Epidermal melanocyte (primary cell): ENCODE data around the gene CARD19.
A peak's percentile ranks its signal among the peaks of the same experiment; 100 is the strongest.

ENCODE experiments used
- DNase-seq: peaks from one replicate; pipeline ENCODE4 v3.0.0; 2011; ENCODE audit warnings: low spot score; ENCODE audit not compliant: insufficient read length

The CARD19 gene

GRCh38 chr9:93086447-93087224 lies 9.4 kb upstream of the CARD19 start:
- DNase-seq = no peak

GRCh38 chr9:93087971-93088655 lies 7.9 kb upstream of the CARD19 start:
- DNase-seq = no peak

- DNase-seq = no peak
Observed at GRCh38 chr9:93088656-93089015, 7.4 kb upstream of the CARD19 start.

GRCh38 chr9:93089024-93089423 lies 7.0 kb upstream of the CARD19 start:
- no peak for DNase-seq

- no peak for DNase-seq
Observed at GRCh38 chr9:93089481-93089991, 6.5 kb upstream of the CARD19 start.

GRCh38 chr9:93090091-93090655 lies 5.8 kb upstream of the CARD19 start:
- no peak for DNase-seq

GRCh38 chr9:93091056-93091452 lies 5.0 kb upstream of the CARD19 start:
- no peak for DNase-seq

GRCh38 chr9:93091453-93092081 lies 4.5 kb upstream of the CARD19 start:
- DNase-seq = no peak

GRCh38 chr9:93092251-93092991 lies 3.6 kb upstream of the CARD19 start:
- DNase-seq = no peak

- DNase-seq = no peak
Observed at GRCh38 chr9:93093127-93093876, 2.7 kb upstream of the CARD19 start.

GRCh38 chr9:93093877-93094657 lies 1.9 kb upstream of the CARD19 start:
- no peak for DNase-seq

- no peak for DNase-seq
Observed at GRCh38 chr9:93094658-93095204, 1.3 kb upstream of the CARD19 start.

- peak; percentile 91 for DNase-seq
Observed at GRCh38 chr9:93095205-93096130, 549 bp upstream of the CARD19 start.

GRCh38 chr9:93096811-93097382 lies 880 bp downstream of the CARD19 start:
- no peak for DNase-seq

- DNase-seq = no peak
Observed at GRCh38 chr9:93097511-93098201, 1.6 kb downstream of the CARD19 start.

GRCh38 chr9:93098236-93098946 lies 2.4 kb downstream of the CARD19 start:
- DNase-seq = peak; percentile 78
